ENCODE data around the gene SERPINB12.

SERPINB12 gene, protein sequence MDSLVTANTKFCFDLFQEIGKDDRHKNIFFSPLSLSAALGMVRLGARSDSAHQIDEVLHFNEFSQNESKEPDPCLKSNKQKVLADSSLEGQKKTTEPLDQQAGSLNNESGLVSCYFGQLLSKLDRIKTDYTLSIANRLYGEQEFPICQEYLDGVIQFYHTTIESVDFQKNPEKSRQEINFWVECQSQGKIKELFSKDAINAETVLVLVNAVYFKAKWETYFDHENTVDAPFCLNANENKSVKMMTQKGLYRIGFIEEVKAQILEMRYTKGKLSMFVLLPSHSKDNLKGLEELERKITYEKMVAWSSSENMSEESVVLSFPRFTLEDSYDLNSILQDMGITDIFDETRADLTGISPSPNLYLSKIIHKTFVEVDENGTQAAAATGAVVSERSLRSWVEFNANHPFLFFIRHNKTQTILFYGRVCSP

DNA sequence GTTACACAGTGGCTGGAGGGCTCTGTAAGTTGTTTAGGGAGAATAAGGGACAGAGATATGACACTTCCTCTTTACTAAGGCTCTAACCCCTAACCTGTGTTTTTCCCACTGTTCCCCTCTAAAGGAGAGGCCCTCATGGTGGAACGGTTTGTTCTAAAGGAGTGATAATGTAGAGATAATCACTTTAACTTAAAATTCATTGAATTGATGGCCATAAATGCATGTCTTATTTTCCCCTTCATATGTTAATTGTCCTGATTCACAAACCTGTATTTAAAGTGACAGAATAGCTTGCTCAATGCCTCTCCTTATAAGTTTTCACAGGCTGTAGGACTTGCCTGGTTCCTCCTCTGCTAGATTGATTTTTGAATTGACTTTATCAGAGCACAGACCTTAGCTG lies at the start of gene SERPINB12:
Gene SERPINB12, plus strand, starts transcription at position 301 of the 400 bp plus-strand sequence. CDS start 13,791 bp downstream, outside the sequence.
- no peak for DNase-seq

DNA sequence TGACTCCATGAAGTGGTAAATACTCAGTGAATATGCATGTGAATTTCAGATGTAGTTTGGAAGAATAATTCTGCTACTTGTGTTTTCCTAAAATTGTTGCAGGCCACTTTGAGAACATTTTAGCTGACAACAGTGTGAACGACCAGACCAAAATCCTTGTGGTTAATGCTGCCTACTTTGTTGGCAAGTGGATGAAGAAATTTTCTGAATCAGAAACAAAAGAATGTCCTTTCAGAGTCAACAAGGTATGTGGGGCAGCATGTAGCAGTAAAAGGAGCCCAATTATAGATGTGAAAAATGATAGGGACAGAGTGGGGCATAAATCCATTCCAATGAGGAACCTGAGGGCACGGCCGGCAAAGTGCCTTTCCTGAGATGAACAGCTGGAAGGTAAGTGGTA lies 49.3 kb upstream of the SERPINB12 start:
- no peak for DNase-seq

DNA sequence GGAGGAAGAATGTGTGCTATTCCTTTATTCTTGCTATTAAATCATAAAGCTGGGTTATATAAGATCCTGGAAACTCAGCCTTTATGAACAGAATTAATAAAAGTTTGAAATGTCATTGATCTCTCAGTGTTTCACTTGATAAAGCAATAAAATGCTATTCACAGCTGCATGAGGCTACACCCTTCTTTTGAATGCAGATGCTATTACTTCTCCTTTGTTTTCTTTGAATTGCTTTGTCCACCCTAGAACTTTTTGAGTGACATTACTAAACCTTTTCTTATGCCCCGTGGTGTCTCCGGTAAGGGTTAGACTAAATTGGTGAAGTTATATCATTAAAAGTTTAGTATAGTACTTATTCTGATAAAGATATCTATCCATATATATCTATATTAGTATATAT lies 46.5 kb upstream of the SERPINB12 start:
- DNase-seq, result no peak

DNA sequence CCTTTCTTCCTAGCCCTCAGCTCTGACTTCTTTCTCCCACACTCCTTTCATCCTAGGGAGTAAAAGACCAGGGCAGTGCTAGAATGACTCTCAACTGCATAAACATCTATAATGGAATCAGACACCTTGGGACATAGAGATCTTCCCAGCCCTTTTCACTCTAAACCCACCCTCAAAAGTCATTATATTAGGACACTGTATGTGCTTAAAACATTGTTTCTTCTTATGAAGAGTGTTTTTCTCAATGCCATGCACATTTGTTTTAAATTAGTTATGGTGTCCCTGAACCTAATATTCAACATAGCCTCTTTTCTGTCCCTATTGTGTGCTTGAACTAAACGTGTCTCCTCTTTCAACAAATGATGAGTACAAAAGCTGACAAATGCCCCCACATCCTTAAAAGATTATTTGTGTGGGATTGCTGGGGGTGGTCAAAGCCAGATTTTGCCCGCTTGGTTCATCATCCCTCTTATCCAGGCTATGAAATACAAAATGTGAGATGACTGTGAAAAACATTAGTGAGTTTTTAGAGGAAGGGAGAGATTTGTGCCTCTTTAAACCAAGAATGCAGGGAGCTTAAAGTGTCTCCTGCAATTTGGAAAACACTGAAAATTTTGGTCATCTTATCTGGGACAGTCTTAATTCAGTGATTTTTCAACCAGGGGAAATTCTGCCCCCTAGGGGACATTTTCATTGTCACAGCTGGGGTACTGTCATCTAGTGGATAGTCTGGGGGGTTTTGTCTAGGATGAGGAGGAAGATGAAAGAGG lies 36.4 kb upstream of the SERPINB12 start:
- no peak for DNase-seq

DNA sequence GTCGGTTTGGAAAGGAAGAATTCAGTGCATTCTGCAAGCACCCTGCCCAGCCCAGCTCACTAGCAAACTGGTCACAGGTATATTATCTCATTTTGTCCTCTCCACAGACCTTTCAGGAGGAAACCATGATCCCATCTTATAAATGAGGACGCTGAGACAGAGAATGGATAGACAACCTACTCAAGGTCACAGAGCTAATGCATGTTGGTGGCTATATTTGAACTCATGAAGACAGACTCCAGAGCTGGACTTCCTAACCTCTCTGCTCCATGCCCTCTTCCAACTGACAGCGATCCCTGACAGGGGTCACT lies 35.9 kb upstream of the SERPINB12 start:
- no peak for DNase-seq

DNA sequence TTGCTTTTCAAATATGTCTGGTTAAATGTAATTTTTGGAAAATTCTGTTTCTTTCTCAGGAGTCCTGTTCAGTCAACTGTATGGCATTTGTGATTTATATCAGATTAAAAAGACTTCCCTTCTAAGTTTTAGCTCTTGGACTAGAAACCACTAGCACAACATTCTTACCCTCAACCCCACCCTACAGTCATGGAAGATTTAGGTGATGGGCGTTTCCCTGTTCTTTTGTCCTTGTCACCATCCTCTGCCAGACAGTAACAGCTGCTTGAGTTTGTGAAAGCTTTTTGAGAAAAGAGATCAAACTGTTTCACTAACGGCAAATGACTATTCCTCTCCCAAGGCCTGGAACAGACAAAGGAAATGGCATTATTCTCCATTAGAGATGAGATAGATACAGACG lies 33.6 kb upstream of the SERPINB12 start:
- DNase-seq, result no peak

DNA sequence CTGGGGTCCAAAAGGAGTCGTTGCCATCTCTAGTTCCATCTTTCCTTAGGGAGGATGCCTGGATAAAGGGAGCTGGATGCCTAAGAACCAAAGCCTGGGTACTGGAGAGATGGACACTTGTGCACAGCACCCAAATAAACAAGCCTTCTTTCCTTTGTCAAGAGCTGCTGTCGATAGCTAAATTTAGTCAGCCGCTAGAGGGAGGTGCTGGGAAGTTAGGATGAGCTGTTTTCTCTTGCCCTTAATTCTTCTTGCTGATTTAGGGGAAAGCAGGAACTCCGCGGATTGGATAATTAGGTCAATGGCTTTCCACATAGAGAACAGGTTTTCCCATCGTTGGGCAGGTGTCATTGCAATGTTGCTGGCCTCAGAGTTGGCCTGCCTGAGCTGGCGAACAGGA lies 30.9 kb upstream of the SERPINB12 start:
- DNase-seq, result no peak

DNA sequence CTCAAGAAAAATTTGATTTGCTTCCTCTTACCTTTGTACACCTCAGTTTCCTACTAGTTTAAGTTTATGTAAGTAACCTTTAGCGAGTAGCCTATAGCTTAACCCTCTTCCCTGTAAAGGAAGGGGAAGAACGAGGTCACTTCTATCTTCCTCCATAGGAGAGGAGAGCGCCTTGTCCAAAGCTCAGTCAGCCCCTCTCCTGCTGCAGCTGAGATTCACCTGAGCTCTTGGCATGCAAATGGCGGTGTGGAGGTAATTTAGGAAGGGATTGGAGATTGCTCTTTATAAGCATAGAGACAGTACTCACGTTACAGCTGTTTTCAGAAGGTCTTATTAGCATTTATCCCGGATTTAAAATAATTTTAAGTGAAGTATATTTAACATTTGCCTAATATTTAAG lies 27.8 kb upstream of the SERPINB12 start:
- DNase-seq, result no peak

DNA sequence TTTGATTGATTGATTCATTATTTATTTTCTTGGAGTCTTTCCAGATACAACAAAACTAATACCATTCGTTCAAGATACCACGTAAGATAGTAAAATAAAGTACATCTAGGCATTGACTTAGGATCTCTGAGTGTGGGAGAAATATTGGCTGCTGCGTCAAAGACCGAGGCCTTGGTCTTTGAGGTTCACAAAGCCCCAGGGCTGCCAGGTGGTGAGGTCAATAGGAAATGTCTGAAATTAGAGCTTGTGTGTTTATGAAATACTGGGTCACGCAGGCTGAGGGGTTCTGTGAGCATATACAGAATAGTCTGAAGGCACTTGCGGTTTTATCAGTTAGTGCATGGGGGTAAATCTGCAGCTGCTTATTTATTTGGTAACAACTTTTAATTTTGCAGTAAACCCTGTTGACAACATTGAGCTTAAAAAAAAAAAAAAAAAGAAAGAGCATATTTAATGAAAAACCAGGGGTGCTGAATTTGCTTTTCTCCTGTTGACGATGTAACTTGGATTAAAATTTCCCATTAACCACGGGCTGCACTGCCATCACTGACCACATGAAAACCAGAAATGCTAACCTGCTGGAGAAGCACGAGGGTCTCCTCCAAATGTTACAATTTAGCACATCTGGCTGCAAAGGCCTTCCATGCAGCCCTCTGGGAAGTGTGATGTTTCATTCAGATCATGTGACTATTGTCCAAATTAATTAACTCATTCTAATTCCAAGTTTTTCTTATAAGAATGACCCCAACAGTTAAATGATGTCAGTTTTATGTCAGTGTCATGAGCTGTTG lies 27.1 kb upstream of the SERPINB12 start:
- no peak for DNase-seq

DNA sequence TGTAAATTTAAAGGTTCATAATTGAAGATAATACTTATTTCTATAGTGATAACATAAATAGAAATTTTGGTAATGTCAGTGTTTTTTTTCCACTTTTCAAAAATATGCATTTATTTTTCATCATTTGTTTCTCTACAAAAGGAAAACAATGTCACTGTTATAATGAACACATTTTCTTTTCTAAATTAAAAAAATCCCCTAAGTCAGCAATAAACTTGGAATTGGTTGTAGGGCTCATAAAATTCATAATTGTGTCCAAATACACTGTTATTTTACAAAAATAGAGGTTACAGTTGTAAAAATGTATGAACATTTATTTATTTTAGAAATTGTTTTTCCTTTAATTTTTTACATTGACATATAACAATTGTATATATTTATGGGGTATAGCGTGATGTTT lies 26.4 kb upstream of the SERPINB12 start:
- DNase-seq, result no peak

DNA sequence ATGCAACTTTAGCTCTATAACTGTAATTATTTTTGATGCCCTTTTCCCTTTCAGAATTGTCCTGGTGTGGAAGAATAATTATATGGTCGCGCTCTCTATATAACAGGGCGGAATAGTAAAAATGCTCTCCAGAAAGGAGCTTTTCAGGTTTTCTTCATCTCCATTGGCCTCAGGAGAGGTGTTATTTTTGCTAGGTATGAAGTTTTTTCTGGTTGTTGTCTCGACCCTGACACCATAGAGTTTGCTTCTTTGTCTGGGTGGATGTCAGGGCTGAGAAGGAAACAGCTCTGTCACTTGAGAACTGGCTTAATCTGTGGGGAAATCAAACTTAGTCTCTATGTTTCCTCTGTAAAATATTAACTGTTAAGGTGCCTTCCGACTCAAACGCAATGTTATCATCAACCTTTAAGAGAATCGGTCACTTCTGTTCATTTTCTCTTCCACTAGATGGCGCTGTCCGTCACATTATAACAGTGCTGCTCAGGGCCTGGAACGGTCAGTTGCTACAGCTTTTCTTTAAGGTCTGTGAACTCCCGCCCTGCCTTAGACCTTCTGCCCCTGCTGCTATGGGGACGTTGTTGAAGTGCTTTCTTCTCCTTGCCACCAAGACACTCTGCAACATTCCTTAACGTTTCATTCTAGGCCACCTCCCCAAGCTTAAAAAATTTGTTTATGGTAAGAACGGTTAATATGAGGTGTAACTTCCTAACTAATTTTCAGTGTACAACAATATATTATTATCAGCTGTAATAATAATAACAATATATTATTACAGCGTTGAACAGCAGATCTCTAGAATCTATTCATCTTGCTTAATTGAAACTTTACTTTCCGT lies 23.8 kb upstream of the SERPINB12 start:
- peak; percentile 4 to 14 (median 10) for DNase-seq

DNA sequence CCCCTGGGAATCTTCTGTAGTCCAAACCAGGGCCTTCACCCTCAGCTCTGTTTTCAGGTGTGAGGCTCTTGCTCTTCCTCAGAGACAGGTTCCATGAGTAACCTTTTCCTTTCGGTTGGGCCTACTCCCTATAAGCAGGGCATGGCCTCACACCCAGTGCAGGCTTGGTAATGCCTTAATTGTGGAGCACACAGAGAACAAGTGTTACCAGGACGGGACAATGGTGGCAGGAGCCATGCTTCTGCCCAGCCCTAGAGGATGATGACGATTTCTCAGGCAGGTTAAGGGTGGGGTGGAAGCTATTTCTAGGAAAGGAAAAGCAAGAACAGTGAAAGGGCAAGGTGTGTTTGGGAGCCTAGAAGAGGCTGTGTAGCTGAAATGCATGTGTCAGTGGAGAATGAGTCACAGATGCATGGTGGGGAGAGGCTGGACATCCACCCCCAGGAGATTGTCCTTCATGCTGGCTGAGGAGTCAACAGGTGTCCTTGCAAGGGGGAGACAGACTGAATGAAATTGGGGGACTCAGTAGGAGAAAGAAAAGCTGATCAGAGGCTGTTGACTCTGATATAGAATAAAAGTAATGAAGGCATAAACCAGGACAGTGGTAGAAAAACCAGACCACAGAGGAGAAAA lies 22.0 kb upstream of the SERPINB12 start:
- no peak for DNase-seq

DNA sequence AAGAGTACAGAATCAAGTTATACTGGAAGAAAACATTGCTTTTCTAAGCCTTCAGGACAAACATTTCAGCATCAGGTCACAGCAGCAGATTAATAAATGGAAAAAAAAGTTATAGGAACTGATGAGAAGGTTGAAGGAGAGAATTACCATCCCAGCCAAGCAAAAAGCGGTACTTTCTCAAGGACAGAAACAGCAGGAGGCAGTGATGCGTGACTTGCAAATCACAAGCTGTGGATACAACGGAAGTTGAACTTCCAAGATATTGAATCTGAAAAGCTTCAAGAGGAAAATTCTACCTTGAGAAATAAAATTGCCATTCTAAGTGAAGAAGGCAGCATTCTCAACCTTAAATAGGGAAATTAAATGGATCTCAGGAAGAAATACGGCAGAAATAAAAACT lies 18.5 kb upstream of the SERPINB12 start:
- no peak for DNase-seq

DNA sequence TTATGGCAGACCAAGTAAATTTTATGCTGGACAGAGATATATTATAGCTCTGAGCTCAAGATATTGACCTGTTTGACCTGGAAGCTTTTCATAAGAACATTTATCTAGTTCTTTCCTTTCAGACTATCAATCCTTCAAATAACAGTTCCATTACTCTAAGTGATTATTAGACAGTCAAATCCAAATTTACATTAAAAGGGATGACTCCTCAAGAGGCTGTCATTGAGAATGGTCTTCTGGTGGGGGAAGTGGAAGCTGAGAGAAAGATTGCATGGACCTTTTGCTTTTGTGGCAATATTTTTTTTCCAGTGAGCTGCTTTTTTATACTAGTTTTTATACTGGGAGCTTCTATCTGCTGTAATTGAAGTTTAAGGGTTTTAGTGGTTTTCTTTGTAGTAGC lies 14.9 kb upstream of the SERPINB12 start:
- no peak for DNase-seq

DNA sequence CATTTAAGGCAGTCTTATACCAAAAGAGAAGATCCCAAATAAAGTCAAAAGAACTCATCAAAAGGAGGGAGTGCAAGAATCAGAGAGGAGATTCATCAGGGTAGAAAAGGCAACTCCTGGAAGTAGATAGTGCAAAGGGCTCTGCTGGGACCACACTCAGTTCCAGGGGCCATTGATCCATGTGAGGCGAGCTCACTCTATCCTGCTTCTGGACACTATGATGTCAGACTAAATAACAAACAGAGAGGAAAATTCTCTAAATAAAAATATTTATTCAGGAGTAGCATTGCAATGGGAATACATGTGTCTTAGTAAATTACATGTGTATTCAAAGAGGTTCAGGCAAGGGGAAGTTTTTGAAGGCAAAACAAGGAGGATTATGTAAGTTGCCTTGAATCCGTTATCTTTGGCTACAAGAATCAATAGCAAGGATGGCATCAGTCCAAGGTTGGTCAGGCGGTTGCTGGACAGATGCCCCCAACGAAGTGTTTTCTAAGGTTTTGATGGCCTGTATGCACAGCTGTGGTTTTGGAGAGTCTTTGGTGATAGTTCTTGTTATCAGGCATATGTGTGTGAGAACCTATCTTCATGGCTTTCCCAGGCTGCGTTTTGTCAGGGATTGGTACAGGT lies 13.2 kb upstream of the SERPINB12 start:
- no peak for DNase-seq

DNA sequence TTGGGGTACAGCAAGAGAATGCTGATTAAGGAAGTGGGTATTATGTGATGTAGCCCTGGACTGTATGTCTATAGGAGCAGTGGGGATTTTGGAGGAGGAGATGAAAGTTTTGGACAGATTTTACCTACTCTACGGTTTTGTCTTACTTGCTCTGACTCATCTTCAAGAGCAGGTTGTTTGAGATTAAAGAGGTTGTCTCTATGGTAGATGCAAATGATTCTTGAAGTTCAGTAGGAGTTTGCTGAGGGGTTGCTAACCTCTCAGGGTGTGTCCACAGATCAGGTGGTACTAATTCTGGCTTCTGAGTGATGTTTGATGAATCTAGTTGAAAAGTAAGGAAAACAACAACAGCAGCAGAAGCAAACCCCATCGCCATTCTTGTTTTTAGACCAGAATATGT lies 9.7 kb upstream of the SERPINB12 start:
- DNase-seq, result no peak

DNA sequence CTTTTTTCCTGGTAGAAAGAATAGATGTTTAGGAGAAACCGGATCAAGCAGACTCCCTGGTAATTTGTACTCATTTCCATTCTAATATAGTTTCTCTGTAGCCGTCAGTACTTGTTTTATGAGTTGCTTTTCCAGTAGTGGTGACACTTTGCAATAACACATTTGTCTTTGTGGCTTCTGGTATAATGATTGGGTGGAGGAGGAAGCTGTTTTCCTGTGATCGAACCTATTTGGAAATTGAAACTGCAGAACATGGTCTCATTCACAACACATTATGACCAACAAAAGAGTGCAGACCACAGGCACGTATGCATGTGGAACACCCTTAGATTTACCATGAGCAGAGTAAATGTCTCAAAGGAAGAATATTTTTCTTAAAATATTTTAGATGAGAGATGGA lies 7.6 kb upstream of the SERPINB12 start:
- no peak for DNase-seq

DNA sequence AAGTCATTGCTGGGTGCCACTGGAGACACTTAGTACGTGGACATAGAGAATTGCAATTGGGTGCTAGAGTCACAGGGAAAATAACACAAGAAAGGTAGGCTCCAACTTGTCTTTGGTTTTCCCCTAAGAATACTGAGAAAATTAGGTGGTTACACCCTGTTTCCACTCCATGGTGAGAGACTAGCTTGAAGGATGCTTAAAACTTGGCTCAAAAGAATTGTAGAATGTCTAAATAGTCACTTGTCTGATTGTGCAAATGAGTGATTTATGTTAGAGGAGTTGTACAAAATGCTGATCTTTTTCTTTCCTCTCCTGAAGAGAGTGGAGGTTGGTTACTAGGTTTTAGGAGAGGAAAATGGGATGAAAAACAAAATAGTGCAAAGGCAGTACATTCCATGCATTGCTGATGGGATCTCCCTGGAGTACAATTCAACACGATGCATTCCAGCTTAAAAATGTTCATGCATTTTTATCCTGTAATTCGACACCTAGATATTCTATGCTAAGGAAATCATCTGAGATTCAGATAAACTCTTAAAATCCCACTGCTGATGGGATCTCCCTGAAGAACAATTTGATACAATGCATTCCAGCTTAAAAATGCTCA lies 2.2 kb upstream of the SERPINB12 start:
- no peak for DNase-seq

DNA sequence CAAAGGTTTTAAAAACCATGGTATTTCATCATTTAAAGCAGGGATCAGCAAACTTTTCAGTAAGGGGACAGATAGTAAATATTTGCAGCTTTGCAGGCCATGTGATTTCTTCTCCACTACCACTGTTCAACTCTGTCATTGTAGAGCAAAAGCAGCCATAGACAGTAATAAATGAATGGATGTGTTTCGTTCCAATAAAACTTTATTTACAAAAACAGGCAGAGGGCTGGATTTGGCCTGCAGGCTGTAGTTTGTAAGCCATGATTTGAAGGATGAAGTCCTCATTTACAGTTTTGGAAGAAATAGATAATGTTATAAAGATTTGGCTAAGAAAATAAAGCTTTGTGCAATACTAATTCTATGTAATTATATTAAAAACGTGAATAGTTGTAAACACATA lies 1.8 kb downstream of the SERPINB12 start:
- DNase-seq, result no peak

DNA sequence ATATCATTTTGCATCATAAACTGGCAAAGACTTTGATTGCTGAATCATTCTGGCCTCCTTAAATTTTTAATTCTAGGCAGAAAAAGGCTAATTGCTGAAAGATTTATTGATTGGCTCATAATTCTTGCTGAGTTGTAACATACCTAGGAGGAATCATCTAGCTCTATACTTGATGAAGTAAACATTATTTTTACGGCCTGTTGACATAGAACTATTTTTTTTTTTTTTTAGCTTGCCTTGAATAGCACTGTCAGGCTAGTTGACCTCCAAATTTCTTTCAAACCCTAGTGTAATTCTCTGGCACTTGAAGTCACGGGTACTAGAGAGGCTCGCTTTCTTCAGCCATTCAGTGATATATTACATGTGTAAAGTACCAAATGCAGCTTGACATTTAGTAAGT lies 2.8 kb downstream of the SERPINB12 start:
- DNase-seq, result no peak

DNA sequence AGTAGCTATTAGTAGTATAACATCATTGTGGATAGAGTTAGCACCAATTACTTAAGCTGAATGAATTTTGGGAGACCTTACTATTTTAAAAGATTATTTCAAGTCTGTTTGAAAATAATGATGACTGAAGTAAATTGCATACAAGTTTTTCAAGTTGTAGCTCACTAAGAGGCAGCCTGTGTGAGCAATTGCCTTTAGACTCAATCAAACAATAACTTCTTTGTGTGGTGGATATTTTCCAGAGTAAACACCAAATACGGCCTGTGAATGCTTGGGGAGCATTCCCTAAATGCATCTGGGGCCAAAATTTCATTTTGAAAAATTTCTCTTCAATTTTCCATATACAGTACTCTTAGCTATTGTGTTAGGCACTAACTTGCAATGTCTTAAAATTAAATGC lies 7.9 kb downstream of the SERPINB12 start:
- no peak for DNase-seq

All from activated CD4-positive, CD25-positive, alpha-beta regulatory T cell (primary cell).